ENCODE results near the gene RNF183. TPM values are rescaled to one million over a fixed set of nuclear protein-coding genes. Genes with fewer than 3 reads are reported as not detected.

RNF183 gene
- total RNA-seq, 2 experiments from 2014 or later = not detected

- ChIA-PET POLR2A (no interaction called here), CTCF (interaction anchor here (1.1 to 3.6 kb wide), 3 partner anchors 9 to 57 kb away, joined by 4 to 34 read pairs (median 4); partner anchors contain the start of gene BSPRY)
- H3K27ac Mint-ChIP-seq = no peak overlapping the region
- H3K9me3 Mint-ChIP-seq = no peaks in the 10 kb centered on the region
- no peaks in the 10 kb centered on the region for H3K36me3 Mint-ChIP-seq (ENCODE audit: low read depth)
- H3K4me1 Mint-ChIP-seq = peaks cover 39% of the 10 kb centered on the region
- DNase-seq = no peak
- peaks cover 2% of the 10 kb centered on the region for H3K27me3 Mint-ChIP-seq
- peak overlapping the region; percentile 25 for H3K4me3 Mint-ChIP-seq
These were observed 38.7 kb upstream of the RNF183 start for GRCh38 chr9:113341712-113342410.

GRCh38 chr9:113340011-113340699 lies 37.0 kb upstream of the RNF183 start, which contains the start of gene WDR31:
Gene WDR31 (minus strand): TSS chr9:113340275. CDS start chr9:113332022, 8,253 bp downstream.
- H3K4me3 Mint-ChIP-seq = peak within 1 kb of the TSS; percentile 67
- peak; percentile 77 for DNase-seq
- H3K27ac Mint-ChIP-seq = peak within 1 kb of the TSS; percentile 26
- H3K36me3 Mint-ChIP-seq (ENCODE audit: low read depth) = no peaks in the 10 kb centered on the region
- H3K9me3 Mint-ChIP-seq = no peaks in the 10 kb centered on the region
- H3K27me3 Mint-ChIP-seq = peaks cover 2% of the 10 kb centered on the region
- POLR2A ChIA-PET = interaction anchor here (0.9 kb wide), 2 partner anchors 11 to 70 kb away, joined by 4 to 6 read pairs; partner anchors contain the start of genes C9orf43 and POLE3
- CTCF ChIA-PET = interaction anchor here (0.7 to 3.6 kb wide), 6 partner anchors 11 to 67 kb away, joined by 3 to 34 read pairs (median 3); partner anchors contain the start of genes ALAD, BSPRY, CDC26 and PRPF4
- H3K4me1 Mint-ChIP-seq = peaks cover 46% of the 10 kb centered on the region

- ChIA-PET POLR2A (no interaction called here), CTCF (interaction anchor here (0.5 to 0.9 kb wide), 2 partner anchors 10 to 97 kb away, joined by 3 to 5 read pairs; no protein-coding TSS in a partner anchor)
These were observed 34.5 kb upstream of the RNF183 start for GRCh38 chr9:113337714-113338113.

GRCh38 chr9:113331780-113332179 lies 28.6 kb upstream of the RNF183 start:
- no peaks in the 10 kb centered on the region for H3K27me3 Mint-ChIP-seq
- DNase-seq = no peak
- ChIA-PET CTCF (interaction anchor here (1.3 to 1.4 kb wide), 2 partner anchors 14 to 19 kb away, joined by 3 read pairs; no protein-coding TSS in a partner anchor), POLR2A (no interaction called here)
- no peaks in the 10 kb centered on the region for H3K9me3 Mint-ChIP-seq
- H3K36me3 Mint-ChIP-seq (ENCODE audit: low read depth) = no peaks in the 10 kb centered on the region
- H3K4me3 Mint-ChIP-seq = no peak overlapping the region
- peaks cover 11% of the 10 kb centered on the region for H3K4me1 Mint-ChIP-seq
- H3K27ac Mint-ChIP-seq = no peak overlapping the region

More at GRCh38 chr9:113337714-113338113, 34.5 kb upstream of the RNF183 start:
- Mint-ChIP-seq H3K36me3 (ENCODE audit: low read depth) (no peaks in the 10 kb centered on the region), H3K27ac (no peak overlapping the region), H3K27me3 (peaks cover 2% of the 10 kb centered on the region), H3K4me3 (no peak overlapping the region), H3K9me3 (no peaks in the 10 kb centered on the region), H3K4me1 (peaks cover 43% of the 10 kb centered on the region)
- no peak for DNase-seq

GRCh38 chr9:113328045-113328782 lies 25.0 kb upstream of the RNF183 start:
- Mint-ChIP-seq H3K4me1 (no peaks in the 10 kb centered on the region), H3K9me3 (no peaks in the 10 kb centered on the region), H3K27me3 (no peaks in the 10 kb centered on the region), H3K36me3 (ENCODE audit: low read depth) (no peaks in the 10 kb centered on the region), H3K4me3 (no peak overlapping the region), H3K27ac (no peak overlapping the region)
- ChIA-PET POLR2A (no interaction called here), CTCF (interaction anchor here (0.7 to 1.0 kb wide), 3 partner anchors 16 to 78 kb away, joined by 3 to 5 read pairs (median 3); no protein-coding TSS in a partner anchor)
- no peak for DNase-seq

- Mint-ChIP-seq H3K36me3 (ENCODE audit: low read depth) (no peaks in the 10 kb centered on the region), H3K27ac (no peak overlapping the region), H3K27me3 (no peaks in the 10 kb centered on the region), H3K9me3 (no peaks in the 10 kb centered on the region), H3K4me3 (no peak overlapping the region), H3K4me1 (no peaks in the 10 kb centered on the region)
- CTCF ChIA-PET = interaction anchor here (0.7 to 1.2 kb wide), 2 partner anchors 32 to 1059 kb away, joined by 3 read pairs; no protein-coding TSS in a partner anchor
- no peak for DNase-seq
- POLR2A ChIA-PET = no interaction called here
These were observed 23.1 kb upstream of the RNF183 start for GRCh38 chr9:113326230-113326629.

GRCh38 chr9:113322671-113323070 lies 19.5 kb upstream of the RNF183 start:
- ChIA-PET POLR2A (no interaction called here), CTCF (no interaction called here)
- H3K9me3 Mint-ChIP-seq = no peaks in the 10 kb centered on the region

GRCh38 chr9:113320051-113320450 lies 16.9 kb upstream of the RNF183 start:
- no peak overlapping the region for H3K4me3 Mint-ChIP-seq
- H3K27me3 Mint-ChIP-seq = no peaks in the 10 kb centered on the region
- POLR2A ChIA-PET = no interaction called here
- H3K36me3 Mint-ChIP-seq (ENCODE audit: low read depth) = no peaks in the 10 kb centered on the region
- no peak overlapping the region for H3K27ac Mint-ChIP-seq
- CTCF ChIA-PET = interaction anchor here (0.6 to 1.4 kb wide), 2 partner anchors 16 to 272 kb away, joined by 3 to 4 read pairs; no protein-coding TSS in a partner anchor
- DNase-seq = no peak
- H3K9me3 Mint-ChIP-seq = no peaks in the 10 kb centered on the region
- H3K4me1 Mint-ChIP-seq = no peaks in the 10 kb centered on the region

More at GRCh38 chr9:113322671-113323070, 19.5 kb upstream of the RNF183 start:
- H3K27me3 Mint-ChIP-seq = no peaks in the 10 kb centered on the region
- no peak overlapping the region for H3K4me3 Mint-ChIP-seq
- DNase-seq = no peak
- H3K4me1 Mint-ChIP-seq = no peaks in the 10 kb centered on the region
- no peaks in the 10 kb centered on the region for H3K36me3 Mint-ChIP-seq (ENCODE audit: low read depth)
- H3K27ac Mint-ChIP-seq = no peak overlapping the region

GRCh38 chr9:113319054-113319453 lies 15.9 kb upstream of the RNF183 start:
- CTCF ChIA-PET = interaction anchor here (0.5 to 0.8 kb wide), 2 partner anchors 83 to 1796 kb away, joined by 3 read pairs; no protein-coding TSS in a partner anchor

GRCh38 chr9:113317777-113318176 lies 14.6 kb upstream of the RNF183 start:
- POLR2A ChIA-PET = no interaction called here
- Mint-ChIP-seq H3K9me3 (no peaks in the 10 kb centered on the region), H3K27ac (no peak overlapping the region), H3K27me3 (no peaks in the 10 kb centered on the region), H3K4me1 (no peaks in the 10 kb centered on the region), H3K36me3 (ENCODE audit: low read depth) (no peaks in the 10 kb centered on the region), H3K4me3 (no peak overlapping the region)
- CTCF ChIA-PET = interaction anchor here (0.7 to 1.5 kb wide), 4 partner anchors 14 to 84 kb away, joined by 3 to 4 read pairs (median 3); partner anchors contain the start of genes ALAD and WDR31
- DNase-seq = no peak

More at GRCh38 chr9:113319054-113319453, 15.9 kb upstream of the RNF183 start:
- POLR2A ChIA-PET = no interaction called here
- H3K9me3 Mint-ChIP-seq = no peaks in the 10 kb centered on the region
- no peaks in the 10 kb centered on the region for H3K4me1 Mint-ChIP-seq
- no peak overlapping the region for H3K27ac Mint-ChIP-seq
- no peaks in the 10 kb centered on the region for H3K36me3 Mint-ChIP-seq (ENCODE audit: low read depth)
- H3K27me3 Mint-ChIP-seq = no peaks in the 10 kb centered on the region
- no peak overlapping the region for H3K4me3 Mint-ChIP-seq
- DNase-seq = no peak

- ChIA-PET POLR2A (no interaction called here), CTCF (interaction anchor here (0.6 kb wide), 1 partner anchor 19 kb away, joined by 3 read pairs; no protein-coding TSS in a partner anchor)
- Mint-ChIP-seq H3K4me1 (no peaks in the 10 kb centered on the region), H3K9me3 (no peaks in the 10 kb centered on the region), H3K36me3 (ENCODE audit: low read depth) (no peaks in the 10 kb centered on the region), H3K27me3 (no peaks in the 10 kb centered on the region), H3K4me3 (no peak overlapping the region), H3K27ac (no peak overlapping the region)
- DNase-seq = no peak
These were observed 12.9 kb upstream of the RNF183 start for GRCh38 chr9:113316030-113316429.

GRCh38 chr9:113315231-113315630 lies 12.1 kb upstream of the RNF183 start:
- no peak for DNase-seq
- Mint-ChIP-seq H3K9me3 (no peaks in the 10 kb centered on the region), H3K4me1 (no peaks in the 10 kb centered on the region), H3K4me3 (no peak overlapping the region), H3K27me3 (no peaks in the 10 kb centered on the region), H3K27ac (no peak overlapping the region), H3K36me3 (ENCODE audit: low read depth) (no peaks in the 10 kb centered on the region)
- ChIA-PET POLR2A (no interaction called here), CTCF (interaction anchor here (1.2 to 1.5 kb wide), 2 partner anchors 14 to 19 kb away, joined by 3 to 5 read pairs; no protein-coding TSS in a partner anchor)

Measured in activated CD4-positive, alpha-beta T cell treated with anti-CD3 and anti-CD28 coated beads, Interleukin-2, amount 10 ng/mL, durations not matched to agents 7 days and 5 days (primary cell).